Chondrocyte (in vitro differentiated cells): Measurements from ENCODE around the gene TNIP1. TPM values are rescaled to one million over a fixed set of nuclear protein-coding genes. Genes with fewer than 3 reads are reported as not detected.
A peak's percentile ranks its signal among the peaks of the same experiment; 100 is the strongest.

ENCODE experiments used
- DNase-seq: peaks from one replicate; pipeline ENCODE4 v3.0.0; 2021; ENCODE audit warnings: mixed read lengths, low spot score
- H3K27ac Mint-ChIP-seq: one replicate; pipeline ENCODE4 v1.8.0; 2021; ENCODE audit warnings: mild to moderate bottlenecking, moderate library complexity, mixed read lengths; ENCODE audit not compliant: unreplicated experiment
- H3K27me3 Mint-ChIP-seq: 2 replicates; pipeline ENCODE4 v1.8.0; 2021; ENCODE audit warnings: low read depth, mixed read lengths
- H3K36me3 Mint-ChIP-seq: 2 replicates; pipeline ENCODE4 v1.8.0; 2021; ENCODE audit warnings: low read depth, mixed read lengths
- H3K4me1 Mint-ChIP-seq: 2 replicates; pipeline ENCODE4 v1.8.0; 2021; ENCODE audit warnings: low read depth, mild to moderate bottlenecking, mixed read lengths
- H3K4me3 Mint-ChIP-seq: one replicate; pipeline ENCODE4 v1.8.0; 2021; ENCODE audit warnings: mild to moderate bottlenecking, moderate library complexity, mixed read lengths; ENCODE audit not compliant: unreplicated experiment
- H3K9me3 Mint-ChIP-seq: 2 replicates; pipeline ENCODE4 v1.8.0; 2021; ENCODE audit warnings: low read depth, mixed read lengths
- total RNA-seq: library from RNA; stranded (reverse); gene quantifications from 3 replicates; pipeline ENCODE4 v1.2.1, GENCODE V29; 2021
- TF ChIP-seq, protein P1 (sequence below): fragments of 200-600 bp; sonication (generic); IDR thresholded peaks from 2 replicates; pipeline ENCODE4 v1.5.0; 2021; ENCODE audit warnings: antibody characterized with exemption, mild to moderate bottlenecking, moderate library complexity

TNIP1 gene
- total RNA-seq, 1 donor from 2014 or later: 75.6 TPM

DNA sequence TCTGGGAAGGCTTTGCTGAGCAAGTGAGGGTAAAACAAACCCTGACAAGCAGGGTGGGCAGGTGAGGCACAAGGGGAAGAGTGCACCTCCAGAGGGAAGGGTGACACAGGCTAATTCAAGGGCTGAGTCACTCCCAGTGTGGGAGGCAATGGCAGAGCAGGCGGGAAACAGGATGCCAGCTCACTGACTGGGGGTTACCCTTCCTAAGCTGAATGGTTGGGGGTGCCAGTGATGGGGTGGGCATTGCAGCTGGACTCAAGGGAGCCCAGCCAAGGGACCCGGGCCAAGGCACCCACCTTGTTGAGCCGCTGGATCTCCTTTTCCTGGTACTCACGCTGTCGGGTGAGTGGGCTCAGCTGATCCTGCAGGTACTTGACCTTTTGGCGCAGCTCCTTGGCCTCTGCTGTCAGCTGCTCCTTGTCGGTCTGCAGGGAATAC, 42.0 kb downstream of the TNIP1 start:
- peak; percentile 58 for DNase-seq
- Mint-ChIP-seq H3K9me3 (no peaks in the 10 kb centered on the region), H3K36me3 (peaks cover 42% of the 10 kb centered on the region), H3K27me3 (no peaks in the 10 kb centered on the region), H3K4me1 (peaks cover 27% of the 10 kb centered on the region), H3K4me3 (peak overlapping the region; percentile 39), H3K27ac (peak overlapping the region; percentile 93)
- TF ChIP-seq, protein P1, sequence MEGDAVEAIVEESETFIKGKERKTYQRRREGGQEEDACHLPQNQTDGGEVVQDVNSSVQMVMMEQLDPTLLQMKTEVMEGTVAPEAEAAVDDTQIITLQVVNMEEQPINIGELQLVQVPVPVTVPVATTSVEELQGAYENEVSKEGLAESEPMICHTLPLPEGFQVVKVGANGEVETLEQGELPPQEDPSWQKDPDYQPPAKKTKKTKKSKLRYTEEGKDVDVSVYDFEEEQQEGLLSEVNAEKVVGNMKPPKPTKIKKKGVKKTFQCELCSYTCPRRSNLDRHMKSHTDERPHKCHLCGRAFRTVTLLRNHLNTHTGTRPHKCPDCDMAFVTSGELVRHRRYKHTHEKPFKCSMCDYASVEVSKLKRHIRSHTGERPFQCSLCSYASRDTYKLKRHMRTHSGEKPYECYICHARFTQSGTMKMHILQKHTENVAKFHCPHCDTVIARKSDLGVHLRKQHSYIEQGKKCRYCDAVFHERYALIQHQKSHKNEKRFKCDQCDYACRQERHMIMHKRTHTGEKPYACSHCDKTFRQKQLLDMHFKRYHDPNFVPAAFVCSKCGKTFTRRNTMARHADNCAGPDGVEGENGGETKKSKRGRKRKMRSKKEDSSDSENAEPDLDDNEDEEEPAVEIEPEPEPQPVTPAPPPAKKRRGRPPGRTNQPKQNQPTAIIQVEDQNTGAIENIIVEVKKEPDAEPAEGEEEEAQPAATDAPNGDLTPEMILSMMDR: no peak

DNA sequence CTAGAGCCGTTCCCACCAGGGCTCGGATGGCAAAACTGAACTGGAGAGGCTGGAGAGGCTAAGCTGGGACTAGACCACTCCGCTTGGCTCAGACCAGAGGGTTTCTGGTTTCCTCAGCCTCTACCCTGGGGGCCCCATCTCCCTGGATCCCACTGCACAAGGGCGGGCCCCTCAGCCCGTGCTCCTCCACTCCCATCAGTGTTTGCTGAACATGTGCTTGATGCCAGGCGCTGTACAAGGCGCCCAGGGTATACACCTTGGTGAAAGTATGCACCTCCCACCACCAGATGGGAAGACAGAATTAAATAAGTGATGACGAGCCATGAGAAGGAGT, 42.5 kb downstream of the TNIP1 start:
- H3K27ac Mint-ChIP-seq: peak overlapping the region; percentile 93
- TF ChIP-seq, protein P1: no peak
- H3K4me1 Mint-ChIP-seq: peaks cover 27% of the 10 kb centered on the region
- H3K9me3 Mint-ChIP-seq: no peaks in the 10 kb centered on the region
- H3K27me3 Mint-ChIP-seq: no peaks in the 10 kb centered on the region
- H3K4me3 Mint-ChIP-seq: peak overlapping the region; percentile 39
- H3K36me3 Mint-ChIP-seq: peaks cover 42% of the 10 kb centered on the region
- DNase-seq: peak; percentile 56

DNA sequence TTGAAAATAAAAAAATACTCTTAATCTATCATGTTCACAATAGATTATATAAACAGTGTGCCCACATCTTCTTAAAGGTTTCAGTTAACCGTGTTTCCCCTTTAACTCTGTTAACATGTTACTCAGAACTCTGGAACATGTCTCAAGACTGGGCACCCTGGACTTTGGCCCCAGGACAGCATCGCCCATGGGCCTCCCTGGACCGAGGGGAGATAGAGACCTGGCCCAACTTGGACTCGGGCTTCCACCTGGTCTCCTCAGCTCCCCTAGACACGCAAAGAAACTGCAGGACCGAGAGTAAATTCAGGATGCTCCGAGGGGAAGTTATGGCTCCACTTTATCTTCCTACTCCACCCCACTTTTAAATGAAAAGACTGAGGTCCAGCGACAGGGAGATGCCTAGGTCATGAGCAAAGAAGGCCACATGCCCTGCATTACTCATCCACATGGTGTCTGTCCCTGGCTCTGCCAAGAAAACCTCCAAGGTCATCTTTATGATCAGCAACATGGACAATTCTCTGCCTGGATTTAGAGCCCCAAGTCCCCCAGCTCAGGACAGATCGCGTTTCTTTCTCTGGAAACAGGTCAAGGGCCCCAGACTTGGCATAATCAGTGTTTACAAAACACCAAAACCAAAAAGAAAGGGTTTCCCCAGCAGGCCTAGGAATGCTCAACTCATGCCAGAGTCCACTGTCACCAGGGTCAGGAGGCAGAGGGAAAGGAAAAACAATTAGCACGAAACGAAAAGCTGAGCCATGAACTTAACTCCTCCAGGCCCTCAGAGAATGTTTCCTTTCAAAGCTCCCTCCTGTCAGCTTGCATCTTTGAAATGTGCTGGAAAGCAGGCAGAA, 43.0 kb downstream of the TNIP1 start:
- Mint-ChIP-seq H3K4me3 (no peak overlapping the region), H3K9me3 (no peaks in the 10 kb centered on the region), H3K27me3 (no peaks in the 10 kb centered on the region), H3K36me3 (peaks cover 37% of the 10 kb centered on the region), H3K4me1 (peaks cover 27% of the 10 kb centered on the region), H3K27ac (peak overlapping the region; percentile 93)
- TF ChIP-seq, protein P1: no peak
- DNase-seq: peak; percentile 4

DNA sequence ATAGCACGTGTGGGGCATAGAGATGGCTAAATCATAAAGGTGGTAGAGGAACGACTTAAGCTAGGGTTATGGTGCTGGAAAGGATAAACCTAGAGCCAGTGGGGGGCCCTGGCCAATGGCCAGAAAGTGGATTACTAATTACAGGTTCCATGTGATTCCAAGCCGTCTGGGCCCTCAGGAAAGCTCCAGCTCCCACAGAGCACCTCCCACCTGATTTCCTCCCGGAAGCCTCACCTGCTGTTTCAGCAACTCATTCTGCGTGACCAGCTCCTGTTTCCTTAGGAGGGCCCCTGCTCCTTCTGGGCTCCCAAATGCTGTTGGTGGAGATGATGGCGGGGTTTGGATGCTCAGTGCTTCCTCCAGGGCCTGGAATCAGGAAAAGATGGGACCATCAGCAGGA, 44.3 kb downstream of the TNIP1 start:
- Mint-ChIP-seq H3K36me3 (peaks cover 36% of the 10 kb centered on the region), H3K27ac (no peak overlapping the region), H3K4me3 (no peak overlapping the region), H3K9me3 (no peaks in the 10 kb centered on the region), H3K4me1 (peaks cover 27% of the 10 kb centered on the region), H3K27me3 (no peaks in the 10 kb centered on the region)
- peak; percentile 58 for DNase-seq
- TF ChIP-seq, protein P1: no peak

DNA sequence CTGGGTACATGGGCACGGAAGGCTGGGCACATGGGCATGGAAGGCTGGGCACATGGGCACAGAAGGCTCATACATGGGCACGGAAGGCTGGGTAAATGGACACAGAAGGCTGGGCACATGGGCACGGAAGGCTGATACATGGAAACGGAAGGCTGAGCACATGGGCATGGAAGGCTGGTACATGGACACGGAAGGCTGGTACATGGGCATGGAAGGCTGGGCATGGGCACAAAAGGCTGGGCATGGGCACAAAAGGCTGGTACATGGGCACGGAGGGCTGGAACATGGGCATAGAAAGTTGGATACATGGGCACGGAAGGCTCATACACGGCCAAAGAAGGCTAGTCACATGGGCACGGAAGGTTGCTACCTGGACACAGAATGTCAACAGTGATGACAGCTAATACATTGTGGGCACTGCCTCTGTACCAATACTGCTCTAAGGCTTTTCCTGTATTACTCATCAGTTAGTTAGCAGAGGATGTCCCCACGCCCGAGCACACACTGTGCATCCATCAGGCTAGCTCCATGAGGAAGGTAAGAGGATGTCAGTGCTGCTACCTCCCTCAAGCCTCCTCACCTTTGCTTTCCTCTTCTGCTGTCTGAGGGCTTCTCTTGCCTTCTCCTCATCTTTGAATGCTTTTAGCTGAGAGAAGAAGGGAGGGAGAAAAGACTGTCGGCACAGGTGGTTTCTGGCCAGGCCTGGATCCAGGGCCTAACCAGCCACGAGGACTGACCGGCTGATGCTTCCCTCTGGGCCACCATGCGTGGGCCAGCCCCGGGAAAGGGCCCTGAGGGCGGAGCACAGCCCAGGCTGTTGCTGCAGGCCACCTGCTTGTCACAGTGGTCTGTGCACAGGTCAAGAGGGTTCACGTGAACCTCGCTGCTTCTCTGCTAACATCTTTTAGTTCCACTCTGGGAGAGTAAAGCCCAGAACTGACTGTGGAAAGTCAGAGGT, 46.1 kb downstream of the TNIP1 start:
- H3K36me3 Mint-ChIP-seq: peaks cover 44% of the 10 kb centered on the region
- H3K9me3 Mint-ChIP-seq: no peaks in the 10 kb centered on the region
- peaks cover 20% of the 10 kb centered on the region for H3K4me1 Mint-ChIP-seq
- no peak overlapping the region for H3K27ac Mint-ChIP-seq
- no peak overlapping the region for H3K4me3 Mint-ChIP-seq
- TF ChIP-seq, protein P1: no peak
- no peaks in the 10 kb centered on the region for H3K27me3 Mint-ChIP-seq
- peak; percentile 49 for DNase-seq
